ENCODE data around the gene POU4F2.
"Not testable (repeated sequence)": the region's sequence is repeated elsewhere in the genome, so short reads cannot be mapped to it uniquely, and the experiment has no call there.

POU4F2 gene

DNA sequence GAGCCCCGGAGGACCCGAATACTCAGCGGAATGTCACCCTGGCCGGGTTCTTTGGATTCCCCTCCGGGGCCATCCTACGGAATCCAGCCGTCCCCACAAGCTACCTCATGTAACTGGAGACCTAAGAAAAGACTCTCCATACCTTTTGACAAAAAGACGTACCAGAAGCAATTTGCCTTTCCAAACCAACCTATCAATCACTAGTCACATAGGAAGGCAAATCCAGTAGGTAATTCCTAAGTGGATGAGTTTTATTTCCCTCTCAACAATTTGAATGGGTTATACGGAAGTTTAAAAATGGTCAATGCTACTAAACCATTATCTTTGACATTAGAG, 16.8 kb downstream of the POU4F2 start:
- no peak for DNase-seq

DNA sequence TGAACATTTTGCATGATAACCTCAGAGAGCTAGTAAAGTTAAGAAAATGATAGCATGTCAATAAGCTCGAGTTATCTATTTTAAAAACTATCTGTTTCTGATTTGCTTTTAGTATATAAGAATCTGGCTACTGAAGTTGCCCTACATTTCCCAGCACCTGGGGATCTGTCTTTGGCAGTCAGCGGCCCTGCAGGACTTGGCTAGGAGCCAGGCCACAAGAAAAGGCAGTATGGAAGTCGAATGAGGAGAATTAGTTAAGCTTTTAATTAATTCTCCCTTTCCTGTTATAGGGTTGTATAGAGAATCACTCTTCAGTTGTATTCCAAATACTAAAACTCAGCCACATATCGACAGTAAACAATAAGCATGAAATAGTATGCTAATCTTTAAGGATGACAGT, 22.7 kb downstream of the POU4F2 start:
- no peak for DNase-seq

DNA sequence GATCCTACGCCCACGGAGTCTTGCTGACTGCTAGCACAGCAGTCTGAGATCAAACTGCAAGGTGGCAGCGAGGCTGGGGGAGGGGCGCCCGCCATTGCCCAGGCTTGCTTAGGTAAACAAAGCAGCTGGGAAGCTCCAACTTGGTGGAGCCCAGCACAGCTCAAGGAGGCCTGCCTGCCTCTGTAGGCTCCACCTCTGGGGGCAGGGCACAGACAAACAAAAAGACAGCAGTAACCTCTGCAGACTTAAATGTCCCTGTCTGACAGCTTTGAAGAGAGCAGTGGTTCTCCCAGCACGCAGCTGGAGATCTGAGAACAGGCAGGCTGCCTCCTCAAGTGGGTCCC, 25.2 kb downstream of the POU4F2 start:
- not testable (repeated sequence) for DNase-seq

DNA sequence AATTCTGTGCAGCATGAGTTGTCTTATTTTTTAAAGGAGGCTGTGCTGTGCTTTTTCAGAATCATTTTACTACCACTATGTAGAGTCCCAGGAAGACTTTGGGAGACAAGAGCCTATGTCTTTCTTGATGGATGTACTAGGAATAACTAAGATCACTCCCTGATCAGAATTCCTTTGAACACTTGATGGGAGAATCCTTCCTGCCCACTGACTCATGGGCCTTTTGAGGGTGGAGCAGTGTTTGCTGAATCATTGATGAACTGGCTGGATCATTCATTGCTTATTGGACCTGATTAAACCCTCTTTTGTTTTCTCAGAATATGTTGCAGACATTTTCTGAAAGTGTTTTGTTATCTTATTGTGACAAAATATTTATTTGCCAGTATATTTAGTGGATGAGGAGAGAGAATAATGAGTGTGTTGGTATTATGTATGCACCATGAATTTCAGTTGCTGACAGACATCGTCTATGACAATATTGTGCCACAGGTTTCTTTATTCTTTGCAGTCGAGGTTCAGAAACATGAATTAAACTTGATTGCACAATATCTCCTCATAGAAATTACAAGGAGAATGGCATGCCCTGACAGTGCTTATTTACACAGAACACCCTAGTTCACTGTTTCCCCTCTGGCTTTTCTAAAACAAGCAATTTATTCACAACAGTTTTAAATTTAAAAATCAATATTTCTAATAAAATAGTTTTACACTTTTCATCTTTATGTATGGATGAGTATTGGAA, 36.3 kb downstream of the POU4F2 start:
- DNase-seq = no peak
